Gastroesophageal sphincter (tissue), 3 donors: ENCODE measurements around the gene EXOC6B.

Experiments used
- EP300 ChIP-seq: sonication (generic); formaldehyde crosslinking; IDR thresholded peaks from one replicate; pipeline ENCODE4 v1.6.1; 2017; ENCODE audit warnings: antibody characterized with exemption, mild to moderate bottlenecking
- POLR2A ChIP-seq, 2 donors: fragments of 450-650 bp; IDR thresholded peaks; one replicate each; pipeline ENCODE4 v1.6.1; 2017; ENCODE audit warnings: antibody characterized with exemption in 2 of 2, mild to moderate bottlenecking in 2 of 2, moderate library complexity in 1 of 2
- POLR2AphosphoS5 ChIP-seq: sonication (generic); formaldehyde crosslinking; IDR thresholded peaks from one replicate; pipeline ENCODE4 v1.6.1; 2017; ENCODE audit warnings: antibody characterized with exemption
- TF ChIP-seq, protein P1 (sequence below), 4 experiments: fragments of 200-600 bp in 2 of 4; fragments of 450-650 bp in 2 of 4; sonication (generic) in 1 of 4; IDR thresholded peaks; one replicate each; pipeline ENCODE4 v1.5.1; 2017 to 2019; ENCODE audit warnings: antibody characterized with exemption in 4 of 4, mild to moderate bottlenecking in 2 of 4, moderate library complexity in 2 of 4

- TF ChIP-seq, protein P1, sequence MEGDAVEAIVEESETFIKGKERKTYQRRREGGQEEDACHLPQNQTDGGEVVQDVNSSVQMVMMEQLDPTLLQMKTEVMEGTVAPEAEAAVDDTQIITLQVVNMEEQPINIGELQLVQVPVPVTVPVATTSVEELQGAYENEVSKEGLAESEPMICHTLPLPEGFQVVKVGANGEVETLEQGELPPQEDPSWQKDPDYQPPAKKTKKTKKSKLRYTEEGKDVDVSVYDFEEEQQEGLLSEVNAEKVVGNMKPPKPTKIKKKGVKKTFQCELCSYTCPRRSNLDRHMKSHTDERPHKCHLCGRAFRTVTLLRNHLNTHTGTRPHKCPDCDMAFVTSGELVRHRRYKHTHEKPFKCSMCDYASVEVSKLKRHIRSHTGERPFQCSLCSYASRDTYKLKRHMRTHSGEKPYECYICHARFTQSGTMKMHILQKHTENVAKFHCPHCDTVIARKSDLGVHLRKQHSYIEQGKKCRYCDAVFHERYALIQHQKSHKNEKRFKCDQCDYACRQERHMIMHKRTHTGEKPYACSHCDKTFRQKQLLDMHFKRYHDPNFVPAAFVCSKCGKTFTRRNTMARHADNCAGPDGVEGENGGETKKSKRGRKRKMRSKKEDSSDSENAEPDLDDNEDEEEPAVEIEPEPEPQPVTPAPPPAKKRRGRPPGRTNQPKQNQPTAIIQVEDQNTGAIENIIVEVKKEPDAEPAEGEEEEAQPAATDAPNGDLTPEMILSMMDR (IDR thresholded peaks at IDR 0.05) = no peak
- TF ChIP-seq POLR2A (IDR thresholded peaks at IDR 0.05) (no peak), EP300 (no peak), POLR2AphosphoS5 (no peak)
These were observed 689.5 kb downstream of the EXOC6B start for GRCh38 chr2:72136331-72136730.
